Measurements from ENCODE around the gene TBX19.

Gene TBX19

DNA sequence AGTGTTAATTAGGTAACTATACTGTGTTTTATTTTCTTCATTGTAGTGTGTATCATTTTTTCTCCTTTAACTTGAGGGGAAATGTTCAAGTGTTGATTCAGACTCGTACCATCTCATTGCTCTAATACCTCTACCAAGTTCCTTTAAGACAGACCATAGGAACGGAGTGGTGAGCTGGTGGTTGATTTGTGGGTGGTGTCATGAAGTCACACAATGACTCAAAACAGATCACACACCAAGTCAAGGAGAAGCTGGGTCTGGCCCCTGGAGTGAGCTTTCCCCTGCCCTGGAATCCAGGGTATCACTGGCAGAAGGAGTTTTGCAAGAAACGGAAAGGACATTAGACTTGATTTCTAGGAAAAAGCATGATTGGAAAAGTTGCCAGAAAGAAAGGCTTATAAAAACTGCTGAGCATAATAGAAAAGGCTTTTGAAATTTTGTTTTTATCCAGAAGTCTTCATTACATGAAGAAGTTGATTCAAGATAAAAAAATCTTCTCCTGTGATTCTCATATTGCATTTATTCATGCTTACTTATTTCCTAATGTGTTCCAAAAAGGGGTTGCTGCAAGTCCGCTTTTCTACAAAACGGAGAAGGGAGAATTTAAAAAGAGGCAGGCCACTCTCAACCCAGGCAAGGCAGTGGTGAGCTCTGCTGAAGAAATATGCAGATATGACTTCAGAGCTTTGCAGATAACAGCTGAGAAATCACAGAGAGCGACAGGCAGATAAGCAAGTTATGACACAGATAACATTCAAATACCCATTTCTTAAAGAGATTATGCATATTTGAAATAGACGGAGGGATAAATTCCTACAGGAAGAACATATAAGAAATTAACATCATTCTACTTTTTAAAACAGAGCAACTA is 79.7 kb downstream of the TBX19 start:
- no peak for DNase-seq (ENCODE audit: low read depth)

DNA sequence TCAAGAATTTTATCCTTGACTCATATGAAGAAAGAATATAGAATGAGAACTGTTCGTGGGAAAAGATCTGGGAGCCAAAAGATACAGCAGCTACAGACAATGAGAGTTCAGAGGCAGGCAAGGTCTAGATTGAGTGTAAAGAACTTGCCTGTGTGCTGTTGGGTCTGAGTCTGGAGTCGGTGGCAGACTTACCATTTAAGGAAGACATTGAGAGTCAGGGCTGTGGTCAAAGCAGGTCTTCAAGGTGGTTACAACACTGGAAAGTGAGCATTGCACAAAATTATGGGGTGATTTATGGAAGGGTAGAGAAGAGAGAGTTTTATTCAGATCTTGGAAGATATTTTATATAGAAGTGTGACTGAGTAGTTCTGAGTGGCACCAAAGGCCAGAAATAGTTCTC is 80.6 kb downstream of the TBX19 start:
- DNase-seq (ENCODE audit: low read depth): no peak

DNA sequence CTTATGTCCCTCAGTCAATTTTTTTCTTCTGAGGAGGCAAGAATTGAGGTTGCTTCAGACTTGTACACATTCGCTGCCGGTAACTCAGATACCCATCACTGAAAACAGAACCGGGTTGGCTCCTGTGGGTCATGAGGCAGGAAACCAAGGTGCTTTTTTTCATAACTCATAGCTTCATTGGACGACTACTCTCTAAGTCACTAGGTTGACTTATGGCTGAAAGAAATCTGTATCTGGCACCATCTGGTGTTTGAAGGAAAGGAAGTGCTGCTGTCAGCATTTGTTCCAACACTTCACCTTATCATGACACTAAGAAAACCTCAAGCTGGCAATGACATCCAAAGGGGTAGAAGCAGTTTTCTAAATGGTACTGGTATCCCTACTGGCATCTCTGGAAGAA is 82.3 kb downstream of the TBX19 start:
- DNase-seq (ENCODE audit: low read depth): no peak
